HG03342 (cell line): ENCODE results near the gene SDR39U1.

Experiments
- ATAC-seq: cut with Tn5 transposase; IDR thresholded peaks from one replicate; pipeline ENCODE4 v1.9.1; 2021; ENCODE audit warnings: mild to moderate bottlenecking, moderate library complexity; ENCODE audit not compliant: unreplicated experiment

SDR39U1 gene

GRCh38 chr14:24392325-24393091, 50.1 kb downstream of the SDR39U1 start:
- no peak for ATAC-seq

GRCh38 chr14:24390701-24391468, 51.7 kb downstream of the SDR39U1 start:
- ATAC-seq: no peak
